Spleen (tissue), 11 donors: ENCODE results near the gene STAT1. TPM values are rescaled to one million over a fixed set of nuclear protein-coding genes. Genes with fewer than 3 reads are reported as not detected.

ENCODE experiments used
- DNase-seq: peaks from one replicate; pipeline ENCODE4 v3.0.0-alpha.2; 2020
- H3K27ac ChIP-seq, 8 donors: fragments of 200-600 bp; sonication (generic) in 7 of 8; 1 replicate in 4 of 8; 2 replicates in 4 of 8; pipeline versions ENCODE4 v1.5.0 to v1.8.0; 2016 to 2021; ENCODE audit warnings: inconsistent platforms in 4 of 8, mild to moderate bottlenecking in 4 of 8, moderate library complexity in 1 of 8
- H3K27me3 ChIP-seq, 7 donors: fragments of 200-600 bp; sonication (generic) in 6 of 7; replicated peaks in 1 of 7; 1 replicate in 4 of 7; 2 replicates in 3 of 7; pipeline versions ENCODE4 v1.5.0 to v1.8.0; 2016 to 2021; ENCODE audit warnings: inconsistent platforms in 3 of 7, mild to moderate bottlenecking in 1 of 7
- H3K36me3 ChIP-seq, 6 donors: fragments of 200-600 bp; sonication (generic) in 5 of 6; 1 replicate in 4 of 6; 2 replicates in 2 of 6; pipeline versions ENCODE4 v1.5.0 to v1.8.0; 2016 to 2021; ENCODE audit warnings: inconsistent platforms in 2 of 6
- H3K4me1 ChIP-seq, 6 donors: fragments of 200-600 bp; sonication (generic) in 5 of 6; 1 replicate in 3 of 6; 2 replicates in 3 of 6; pipeline versions ENCODE4 v1.5.0 to v1.8.0; 2016 to 2021; ENCODE audit warnings: inconsistent platforms in 3 of 6
- H3K4me3 ChIP-seq, 8 donors: fragments of 200-600 bp; sonication (generic) in 7 of 8; 1 replicate in 4 of 8; 2 replicates in 4 of 8; pipeline versions ENCODE4 v1.5.0 to v1.8.0; 2016 to 2021; ENCODE audit warnings: inconsistent platforms in 4 of 8, mild to moderate bottlenecking in 4 of 8, moderate library complexity in 2 of 8
- H3K9me3 ChIP-seq, 8 donors: fragments of 200-600 bp; sonication (generic) in 7 of 8; 1 replicate in 4 of 8; 2 replicates in 4 of 8; pipeline versions ENCODE4 v1.5.0 to v1.8.0; 2016 to 2021; ENCODE audit warnings: inconsistent platforms in 4 of 8
- CTCF ChIP-seq, 11 experiments: fragments of 200-600 bp in 7 of 11; fragments of 450-650 bp in 4 of 11; sonication (generic) in 4 of 11; IDR thresholded peaks in 8 of 11; conservative IDR thresholded peaks in 3 of 11; 1 replicate in 7 of 11; 2 replicates in 4 of 11; pipeline versions ENCODE4 v1.4.0 to v1.8.0; 2016 to 2021; ENCODE audit warnings: antibody characterized with exemption in 11 of 11, inconsistent platforms in 4 of 11, mild to moderate bottlenecking in 1 of 11
- POLR2A ChIP-seq, 3 donors: fragments of 450-650 bp; IDR thresholded peaks; one replicate each; pipeline ENCODE4 v1.5.1; 2017; ENCODE audit warnings: antibody characterized with exemption in 3 of 3, mild to moderate bottlenecking in 1 of 3
- POLR2AphosphoS5 ChIP-seq, 3 donors: sonication (generic); formaldehyde crosslinking; IDR thresholded peaks; one replicate each; pipeline ENCODE4 v1.5.1; 2017; ENCODE audit warnings: antibody characterized with exemption in 3 of 3
- WGBS, 5 donors: extraction: QIAGEN DNeasy Blood & Tissue Kit in 3 of 5; methylation state at CpG; one replicate each; pipeline versions ENCODE4 v1.1.5 to v1.1.7; 2013 to 2018; 5-methylcytosine and 5-hydroxymethylcytosine counted together
- intact Hi-C: fragments of 100-400 bp; cut with DNase I; formaldehyde crosslinking; loops from one replicate; pipeline ENCODE4 v1.15.0; 2023; ENCODE audit warnings: low total_unique reads
- polyA plus RNA-seq, 3 donors: library from polyadenylated mRNA; stranded (reverse); fragments of 200-250 nt; gene quantifications; one replicate each; pipeline ENCODE4 v1.2.1, GENCODE V29; 2013
- total RNA-seq, 7 donors: library from RNA; depleted of rRNA in 3 of 7; stranded (reverse); fragments of >200 nt in 3 of 7; fragmentation: NEBNext Ultra II Directional in 4 of 7; extraction: Animal tissue kit (Norgen Biotek cat#: 25700) in 4 of 7; gene quantifications; one replicate each; pipeline versions ENCODE4 v1.1.0 to v1.2.1, GENCODE V29; 2016 to 2021
- donor health status: healthy with polysubstance abuse.
- donor health status: DM: no; HTN: no; CAD: no; lungs with moderate emphysema.
- donor health status: DM: no; HTN: no; CAD: no.
- donor health status: Bipolar disorder and iron deficiency.
- donor health status: healthy.
- donor health status: DM: no; HTN: no; CAD: no.
- donor health status: DM: yes; HTN: yes; CAD: no.

STAT1 gene
- total and polyA plus RNA-seq, 10 donors, result 19.5 to 246 (median 119) TPM

GRCh38 chr2:191045141-191045540 is 31.2 kb upstream of the STAT1 start:
- TF ChIP-seq CTCF (IDR thresholded peaks at IDR 0.05 in 8 of 11, conservative IDR thresholded peaks at IDR 0.05 in 3 of 11) (no peak), POLR2AphosphoS5 (IDR thresholded peaks at IDR 0.05) (no peak), POLR2A (IDR thresholded peaks at IDR 0.05) (no peak)
- intact Hi-C loops, result no loop called here
- peaks cover 0 to 4% (median 0%) of the 10 kb centered on the region in 6 donors for H3K4me1 ChIP-seq
- no peak overlapping the region for H3K27ac ChIP-seq
- no peak overlapping the region for H3K4me3 ChIP-seq
- H3K27me3 ChIP-seq, result no peaks in the 10 kb centered on the region
- 77 to 97% (median 82%) methylated on average over 1 of the region's 1 CpG for WGBS, 5 donors
- no peak for DNase-seq
- peaks cover 0 to 8% (median 0%) of the 10 kb centered on the region in 6 donors for H3K36me3 ChIP-seq
- peaks cover 0 to 9% (median 0%) of the 10 kb centered on the region in 8 donors for H3K9me3 ChIP-seq

GRCh38 chr2:191043438-191043837 is 29.5 kb upstream of the STAT1 start:
- TF ChIP-seq POLR2AphosphoS5 (IDR thresholded peaks at IDR 0.05) (no peak), CTCF (IDR thresholded peaks at IDR 0.05 in 8 of 11, conservative IDR thresholded peaks at IDR 0.05 in 3 of 11) (no peak), POLR2A (IDR thresholded peaks at IDR 0.05) (no peak)
- peaks cover 0 to 8% (median 2%) of the 10 kb centered on the region in 6 donors for H3K4me1 ChIP-seq
- H3K9me3 ChIP-seq, result peaks cover 0 to 9% (median 0%) of the 10 kb centered on the region in 8 donors
- DNase-seq, result no peak
- WGBS, 5 donors, result 87 to 98% (median 94%) methylated on average over 3 of the region's 3 CpGs
- no peaks in the 10 kb centered on the region for H3K27me3 ChIP-seq
- no peak overlapping the region for H3K27ac ChIP-seq
- no peak overlapping the region for H3K4me3 ChIP-seq
- intact Hi-C loops, result no loop called here
- H3K36me3 ChIP-seq, result peaks cover 0 to 14% (median 0%) of the 10 kb centered on the region in 6 donors

- Histone ChIP-seq H3K36me3 (peaks cover 0 to 14% (median 0%) of the 10 kb centered on the region in 6 donors), H3K9me3 (peaks cover 0 to 9% (median 0%) of the 10 kb centered on the region in 8 donors), H3K27ac (no peak overlapping the region), H3K27me3 (no peaks in the 10 kb centered on the region), H3K4me1 (peaks cover 0 to 14% (median 5%) of the 10 kb centered on the region in 6 donors), H3K4me3 (no peak overlapping the region)
- WGBS, 5 donors, result 85 to 100% (median 95%) methylated on average over 3 of the region's 3 CpGs
- TF ChIP-seq POLR2AphosphoS5 (IDR thresholded peaks at IDR 0.05), result no peak
- TF ChIP-seq POLR2A (IDR thresholded peaks at IDR 0.05), result no peak
- no peak for TF ChIP-seq CTCF (IDR thresholded peaks at IDR 0.05 in 8 of 11, conservative IDR thresholded peaks at IDR 0.05 in 3 of 11)
- no peak for DNase-seq
- intact Hi-C loops, result no loop called here
Measured at GRCh38 chr2:191041418-191042161, 27.6 kb upstream of the STAT1 start.

GRCh38 chr2:191039616-191040015 is 25.6 kb upstream of the STAT1 start:
- Histone ChIP-seq H3K36me3 (peaks cover 0 to 30% (median 3%) of the 10 kb centered on the region in 6 donors), H3K27me3 (no peaks in the 10 kb centered on the region), H3K4me1 (peaks cover 0 to 14% (median 5%) of the 10 kb centered on the region in 6 donors), H3K9me3 (peaks cover 0 to 8% (median 0%) of the 10 kb centered on the region in 8 donors), H3K27ac (no peak overlapping the region), H3K4me3 (no peak overlapping the region)
- intact Hi-C loops, result loop anchor here (10.0 kb wide), 1 partner anchor 255 kb away; no protein-coding TSS in a partner anchor
- 68 to 86% (median 73%) methylated on average over 1 of the region's 1 CpG for WGBS, 5 donors
- TF ChIP-seq POLR2AphosphoS5 (IDR thresholded peaks at IDR 0.05), result no peak
- no peak for TF ChIP-seq POLR2A (IDR thresholded peaks at IDR 0.05)
- no peak for TF ChIP-seq CTCF (IDR thresholded peaks at IDR 0.05 in 8 of 11, conservative IDR thresholded peaks at IDR 0.05 in 3 of 11)
- no peak for DNase-seq
